Measurements from ENCODE around the gene HSPB1. TPM values are rescaled to one million over a fixed set of nuclear protein-coding genes. Genes with fewer than 3 reads are reported as not detected.

The HSPB1 gene
- total RNA-seq, 3 donors from 2014 or later = 210 to 264 (median 211) TPM

DNA sequence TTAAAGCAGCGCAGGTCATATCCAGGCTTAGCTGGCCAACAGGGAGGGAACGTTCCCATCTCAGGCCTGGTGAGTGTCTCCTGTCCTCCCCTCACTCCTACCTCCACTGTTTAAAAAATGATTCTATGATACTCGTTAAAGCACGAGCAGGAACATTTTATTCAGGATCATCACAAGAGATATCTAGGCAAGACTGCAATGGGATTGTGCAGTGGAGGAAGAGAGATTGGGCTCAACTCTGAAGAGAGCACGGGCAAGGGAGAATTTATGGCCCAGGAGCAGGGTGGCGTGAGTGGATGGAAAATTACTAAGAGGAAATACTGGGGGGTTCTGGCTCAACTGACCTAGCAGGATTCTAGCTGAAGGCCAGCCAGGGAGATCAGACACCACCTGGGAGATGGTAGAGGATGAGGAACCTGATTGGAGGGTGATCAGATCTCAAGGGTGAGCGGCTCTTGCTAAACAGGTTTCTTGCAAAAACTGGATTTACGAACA is 9.0 kb upstream of the HSPB1 start:
- intact Hi-C loops (cut with DNase I; ENCODE audit: low total_unique reads) = no loop called here
- Histone ChIP-seq H3K4me1 (peaks cover 17% of the 10 kb centered on the region in 2 donors), H3K9me3 (no peaks in the 10 kb centered on the region), H3K27ac (peak overlapping the region; percentile 93 to 97), H3K36me3 (no peaks in the 10 kb centered on the region), H3K27me3 (no peaks in the 10 kb centered on the region), H3K4me3 (no peak overlapping the region)
- DNase-seq (ENCODE audit: low spot score in 2 of 2) = no peak
- TF ChIP-seq POLR2AphosphoS5 (IDR thresholded peaks at IDR 0.05) (no peak), POLR2A (IDR thresholded peaks at IDR 0.05) (no peak)
- TF ChIP-seq, protein P1, sequence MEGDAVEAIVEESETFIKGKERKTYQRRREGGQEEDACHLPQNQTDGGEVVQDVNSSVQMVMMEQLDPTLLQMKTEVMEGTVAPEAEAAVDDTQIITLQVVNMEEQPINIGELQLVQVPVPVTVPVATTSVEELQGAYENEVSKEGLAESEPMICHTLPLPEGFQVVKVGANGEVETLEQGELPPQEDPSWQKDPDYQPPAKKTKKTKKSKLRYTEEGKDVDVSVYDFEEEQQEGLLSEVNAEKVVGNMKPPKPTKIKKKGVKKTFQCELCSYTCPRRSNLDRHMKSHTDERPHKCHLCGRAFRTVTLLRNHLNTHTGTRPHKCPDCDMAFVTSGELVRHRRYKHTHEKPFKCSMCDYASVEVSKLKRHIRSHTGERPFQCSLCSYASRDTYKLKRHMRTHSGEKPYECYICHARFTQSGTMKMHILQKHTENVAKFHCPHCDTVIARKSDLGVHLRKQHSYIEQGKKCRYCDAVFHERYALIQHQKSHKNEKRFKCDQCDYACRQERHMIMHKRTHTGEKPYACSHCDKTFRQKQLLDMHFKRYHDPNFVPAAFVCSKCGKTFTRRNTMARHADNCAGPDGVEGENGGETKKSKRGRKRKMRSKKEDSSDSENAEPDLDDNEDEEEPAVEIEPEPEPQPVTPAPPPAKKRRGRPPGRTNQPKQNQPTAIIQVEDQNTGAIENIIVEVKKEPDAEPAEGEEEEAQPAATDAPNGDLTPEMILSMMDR (IDR thresholded peaks at IDR 0.05) = no peak

DNA sequence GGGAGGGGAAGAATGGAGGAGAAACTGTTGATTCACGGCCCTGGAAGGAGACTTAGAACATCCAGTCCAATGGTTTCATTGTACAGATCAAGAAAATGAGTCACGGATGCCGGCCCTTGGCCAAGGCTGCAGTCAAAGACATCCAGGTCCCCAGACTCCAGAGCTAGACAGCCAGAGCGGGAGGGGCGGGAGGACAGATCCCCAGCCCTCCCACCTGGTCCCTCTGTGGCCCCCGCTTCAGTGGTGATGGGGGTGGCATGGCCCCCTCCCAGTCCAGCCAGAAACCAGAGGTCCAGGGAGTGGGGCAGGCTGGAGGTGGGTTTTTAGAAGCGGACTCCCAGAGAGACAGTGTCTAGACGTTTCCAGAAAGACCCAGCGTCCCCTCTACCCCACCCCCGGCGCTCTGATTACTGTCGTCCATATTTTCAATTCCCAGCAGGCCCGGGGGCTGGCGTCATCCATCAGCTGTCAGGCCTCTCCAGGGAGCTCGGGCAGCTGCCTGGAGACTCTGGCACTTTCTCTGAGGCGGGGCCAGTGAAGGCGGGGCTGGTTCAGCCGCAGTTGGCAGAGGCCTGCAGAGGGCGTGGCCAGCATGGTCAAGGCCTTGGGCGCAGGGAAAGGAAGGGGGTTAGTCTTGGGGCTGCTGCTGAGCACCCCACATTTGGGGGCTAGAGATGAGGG is 8.0 kb upstream of the HSPB1 start:
- TF ChIP-seq POLR2AphosphoS5 (IDR thresholded peaks at IDR 0.05) = peak; percentile 50 to 72 (median 68)
- TF ChIP-seq, protein P1 (IDR thresholded peaks at IDR 0.05) = no peak
- TF ChIP-seq POLR2A (IDR thresholded peaks at IDR 0.05) = no peak
- peak; percentile 86 to 96 for DNase-seq (ENCODE audit: low spot score in 2 of 2)
- intact Hi-C loops (cut with DNase I; ENCODE audit: low total_unique reads) = no loop called here
- Histone ChIP-seq H3K27me3 (no peaks in the 10 kb centered on the region), H3K9me3 (no peaks in the 10 kb centered on the region), H3K36me3 (no peaks in the 10 kb centered on the region), H3K27ac (peak overlapping the region; percentile 93 to 97), H3K4me3 (peak overlapping the region; percentile 23 to 54 (median 27)), H3K4me1 (peaks cover 17% of the 10 kb centered on the region in 2 donors)

DNA sequence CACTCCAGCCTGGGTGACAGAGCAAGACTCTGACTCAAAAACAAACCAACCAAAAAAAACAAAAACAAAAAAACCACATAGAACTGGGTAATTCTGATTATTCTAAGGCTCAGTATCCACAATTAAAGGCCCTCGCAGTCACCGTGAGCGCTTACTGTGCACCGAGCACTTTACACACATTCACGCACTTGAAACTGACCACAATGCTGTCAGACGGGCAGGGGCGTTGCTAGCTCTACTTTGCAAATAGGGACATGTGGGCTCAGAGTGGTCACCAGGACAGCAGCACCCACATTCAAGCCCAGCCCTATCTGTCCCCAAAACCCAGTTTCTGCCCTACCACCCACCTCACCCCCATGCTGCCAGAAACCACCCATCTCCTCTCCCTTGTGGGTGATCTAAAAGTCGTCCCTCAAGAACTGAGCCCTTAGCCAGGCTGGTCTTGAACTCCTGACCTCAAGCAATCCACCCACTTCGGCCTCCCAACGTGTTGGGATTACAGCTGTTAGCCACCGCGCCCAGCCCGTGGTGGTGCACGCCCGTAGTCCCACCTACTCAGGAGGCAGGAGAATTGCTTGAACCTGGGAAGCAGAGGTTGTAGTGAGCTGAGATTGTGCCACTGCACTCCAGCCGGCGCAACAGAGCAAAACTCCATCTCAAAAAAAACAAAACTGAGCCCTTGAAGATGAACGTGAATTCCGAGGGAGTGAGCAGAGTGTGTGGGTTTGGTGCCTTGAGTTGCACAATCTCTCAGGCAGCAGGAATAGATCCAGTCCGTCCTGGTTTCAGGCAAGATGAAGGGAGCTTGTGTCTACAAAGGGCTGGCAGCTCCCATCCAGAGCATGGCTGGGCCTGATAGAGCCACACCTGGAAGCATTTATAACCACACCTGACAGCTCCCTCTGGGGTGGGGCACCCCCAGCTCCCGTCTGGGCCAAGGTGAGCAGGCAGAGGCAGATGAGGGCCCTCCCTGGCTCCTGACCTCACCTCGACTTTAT is 5.4 kb upstream of the HSPB1 start:
- intact Hi-C loops (cut with DNase I; ENCODE audit: low total_unique reads) = no loop called here
- peak; percentile 73 to 94 for DNase-seq (ENCODE audit: low spot score in 2 of 2)
- peaks cover 9 to 21% of the 10 kb centered on the region in 2 donors for H3K4me1 ChIP-seq
- no peaks in the 10 kb centered on the region for H3K36me3 ChIP-seq
- H3K4me3 ChIP-seq = peak overlapping the region in 1 of 3 donors; percentile 12
- TF ChIP-seq POLR2AphosphoS5 (IDR thresholded peaks at IDR 0.05) (peak; percentile 84 to 88 (median 85)), POLR2A (IDR thresholded peaks at IDR 0.05) (peak; percentile 17)
- TF ChIP-seq, protein P1 (IDR thresholded peaks at IDR 0.05) = peak in 1 of 3 donors; percentile 17
- no peaks in the 10 kb centered on the region for H3K27me3 ChIP-seq
- no peaks in the 10 kb centered on the region for H3K9me3 ChIP-seq
- H3K27ac ChIP-seq = peak overlapping the region; percentile 92 to 95

DNA sequence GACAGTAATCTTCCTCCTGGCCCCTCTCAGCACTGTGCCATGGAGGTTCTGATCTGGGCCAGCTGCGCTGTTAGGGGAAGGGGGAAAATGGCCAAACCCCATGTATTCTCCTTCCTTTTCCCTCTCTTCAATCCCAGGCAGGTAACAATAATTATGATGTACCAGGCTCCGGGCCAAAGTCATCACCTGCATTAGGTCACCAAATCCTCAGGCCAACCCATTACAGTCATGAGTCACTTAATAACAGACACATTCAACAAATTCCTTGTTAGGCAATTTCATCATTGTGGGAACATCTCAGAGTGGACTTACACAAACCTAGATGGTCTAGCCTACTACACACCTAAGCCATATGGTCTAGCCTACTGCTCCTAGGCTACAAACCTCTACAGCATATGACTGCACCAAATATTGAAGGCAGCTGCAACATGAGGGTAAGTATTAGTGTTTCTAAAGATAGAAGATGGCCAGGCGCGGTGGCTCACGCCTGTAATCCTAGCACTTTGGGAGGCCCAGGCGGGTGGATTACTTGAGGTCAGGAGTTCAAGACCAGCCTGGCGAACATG is 2.2 kb upstream of the HSPB1 start:
- peak in 2 of 3 donors; percentile 14 to 60 for TF ChIP-seq POLR2AphosphoS5 (IDR thresholded peaks at IDR 0.05)
- TF ChIP-seq, protein P1 (IDR thresholded peaks at IDR 0.05) = no peak
- no peaks in the 10 kb centered on the region for H3K27me3 ChIP-seq
- H3K36me3 ChIP-seq = no peaks in the 10 kb centered on the region
- no peak overlapping the region for H3K4me3 ChIP-seq
- peak; percentile 79 to 90 for DNase-seq (ENCODE audit: low spot score in 2 of 2)
- peak overlapping the region; percentile 73 to 77 for H3K27ac ChIP-seq
- intact Hi-C loops (cut with DNase I; ENCODE audit: low total_unique reads) = no loop called here
- peaks cover 7 to 18% of the 10 kb centered on the region in 2 donors for H3K4me1 ChIP-seq
- no peaks in the 10 kb centered on the region for H3K9me3 ChIP-seq

All from breast epithelium (tissue), 4 donors.